Skeletal muscle tissue (tissue), 4 donors: ENCODE results near the gene KDM4C. TPM values are rescaled to one million over a fixed set of nuclear protein-coding genes. Genes with fewer than 3 reads are reported as not detected.

Experiments used
- H3K27ac ChIP-seq: one replicate; pipeline ENCODE4 v1.7.0; 2013; ENCODE audit warnings: mild to moderate bottlenecking, low read depth, low read length, inconsistent platforms
- H3K27me3 ChIP-seq, 3 donors: one replicate each; pipeline ENCODE4 v1.7.0; 2013; ENCODE audit warnings: low read length in 3 of 3; ENCODE audit not compliant: control insufficient read depth in 3 of 3, insufficient read depth in 3 of 3
- H3K36me3 ChIP-seq, 3 donors: one replicate each; pipeline ENCODE4 v1.7.0; 2013; ENCODE audit warnings: low read length in 3 of 3; ENCODE audit not compliant: control insufficient read depth in 3 of 3, insufficient read depth in 3 of 3
- H3K4me1 ChIP-seq, 3 donors: one replicate each; pipeline ENCODE4 v1.7.0; 2013; ENCODE audit warnings: low read length in 3 of 3, mild to moderate bottlenecking in 3 of 3; ENCODE audit not compliant: control insufficient read depth in 3 of 3, insufficient read depth in 3 of 3
- H3K4me3 ChIP-seq, 3 donors: one replicate each; pipeline ENCODE4 v1.7.0; 2013; ENCODE audit warnings: low read length in 3 of 3
- H3K9ac ChIP-seq, 3 donors: one replicate each; pipeline ENCODE4 v1.7.0; 2013; ENCODE audit warnings: low read length in 3 of 3, mild to moderate bottlenecking in 3 of 3, moderate library complexity in 2 of 3, low read depth in 1 of 3
- H3K9me3 ChIP-seq, 3 donors: one replicate each; pipeline ENCODE4 v1.7.0; 2013; ENCODE audit warnings: low read length in 3 of 3; ENCODE audit not compliant: control insufficient read depth in 3 of 3
- total RNA-seq: library from RNA; depleted of rRNA; stranded (reverse); fragments of >200 nt; gene quantifications from one replicate; pipeline ENCODE4 v1.2.3, GENCODE V29; 2014
- donor health status: Osteomylitis.

Gene KDM4C
- total RNA-seq, 1 donor from 2014 or later: 50.1 TPM

DNA sequence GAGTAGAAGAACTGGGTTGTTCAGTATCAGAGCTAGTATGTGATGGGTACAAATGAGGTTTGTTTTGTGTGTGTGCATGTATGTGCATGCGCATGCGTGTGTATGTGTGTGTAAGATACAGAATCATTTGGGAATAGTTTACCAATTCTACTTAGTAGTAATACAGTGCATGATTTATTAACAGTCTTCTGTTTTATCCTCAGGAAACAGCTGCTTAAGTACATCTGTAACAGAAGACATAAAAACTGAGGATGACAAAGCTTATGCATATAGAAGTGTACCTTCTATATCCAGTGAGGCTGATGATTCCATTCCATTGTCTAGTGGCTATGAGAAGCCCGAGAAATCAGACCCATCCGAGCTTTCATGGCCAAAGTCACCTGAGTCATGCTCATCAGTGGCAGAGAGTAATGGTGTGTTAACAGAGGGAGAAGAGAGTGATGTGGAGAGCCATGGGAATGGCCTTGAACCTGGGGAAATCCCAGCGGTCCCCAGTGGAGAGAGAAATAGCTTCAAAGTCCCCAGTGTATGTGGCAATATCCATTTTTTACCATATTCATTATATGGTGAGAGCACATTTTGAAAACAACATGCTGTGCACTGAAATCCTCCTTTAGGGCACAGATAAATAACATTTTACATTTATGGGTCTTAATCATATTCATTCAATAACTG, 228.5 kb downstream of the KDM4C start:
- Histone ChIP-seq H3K9ac (no peak overlapping the region), H3K27ac (no peak overlapping the region), H3K4me3 (no peak overlapping the region), H3K4me1 (no peaks in the 10 kb centered on the region), H3K36me3 (peaks cover 19 to 38% (median 21%) of the 10 kb centered on the region in 3 donors), H3K27me3 (no peaks in the 10 kb centered on the region), H3K9me3 (no peaks in the 10 kb centered on the region)

DNA sequence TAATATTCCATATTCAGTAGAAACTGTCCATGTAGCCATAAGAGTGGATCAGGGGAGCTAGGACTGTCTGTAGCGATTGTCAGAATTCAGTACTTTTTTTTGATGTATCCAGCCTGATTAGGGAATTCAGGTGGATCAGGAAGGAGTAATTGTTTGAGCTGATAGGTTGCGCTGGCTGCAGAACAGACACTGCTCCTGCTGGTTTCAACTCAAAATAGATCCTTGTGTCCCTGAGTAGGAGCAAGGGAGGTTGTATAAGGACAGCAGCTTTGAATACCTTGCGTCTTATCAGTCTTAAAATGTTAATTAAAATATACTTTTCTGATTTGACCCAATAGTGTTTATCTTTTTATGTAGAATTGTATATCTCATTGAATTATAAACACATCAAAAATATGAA, 229.6 kb downstream of the KDM4C start:
- H3K4me1 ChIP-seq: no peaks in the 10 kb centered on the region
- no peak overlapping the region for H3K4me3 ChIP-seq
- H3K27me3 ChIP-seq: no peaks in the 10 kb centered on the region
- H3K9ac ChIP-seq: no peak overlapping the region
- H3K36me3 ChIP-seq: peaks cover 16 to 37% (median 21%) of the 10 kb centered on the region in 3 donors
- no peaks in the 10 kb centered on the region for H3K9me3 ChIP-seq
- no peak overlapping the region for H3K27ac ChIP-seq

DNA sequence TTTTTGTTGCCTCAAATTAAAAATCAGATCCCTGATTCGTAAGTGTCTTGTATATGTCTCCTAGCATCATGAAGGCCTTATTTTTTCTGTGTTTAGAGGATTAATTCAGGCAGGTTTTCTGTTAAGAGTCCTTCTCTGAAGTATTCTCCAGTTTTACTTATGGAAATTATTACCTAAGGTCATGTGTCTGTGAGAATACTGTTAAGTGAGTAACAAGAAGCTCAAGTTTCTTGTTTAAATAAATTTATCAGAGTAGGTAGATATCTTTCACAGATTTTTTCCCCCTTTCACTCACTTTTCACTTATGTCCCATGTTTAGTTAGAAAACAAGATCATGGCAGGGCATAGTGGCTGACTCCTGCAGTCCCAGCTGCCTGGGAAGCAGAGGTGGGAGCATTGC, 233.6 kb downstream of the KDM4C start:
- Histone ChIP-seq H3K27ac (no peak overlapping the region), H3K4me1 (no peaks in the 10 kb centered on the region), H3K9ac (no peak overlapping the region), H3K27me3 (no peaks in the 10 kb centered on the region), H3K4me3 (no peak overlapping the region), H3K36me3 (peaks cover 6 to 33% (median 9%) of the 10 kb centered on the region in 3 donors), H3K9me3 (no peaks in the 10 kb centered on the region)

DNA sequence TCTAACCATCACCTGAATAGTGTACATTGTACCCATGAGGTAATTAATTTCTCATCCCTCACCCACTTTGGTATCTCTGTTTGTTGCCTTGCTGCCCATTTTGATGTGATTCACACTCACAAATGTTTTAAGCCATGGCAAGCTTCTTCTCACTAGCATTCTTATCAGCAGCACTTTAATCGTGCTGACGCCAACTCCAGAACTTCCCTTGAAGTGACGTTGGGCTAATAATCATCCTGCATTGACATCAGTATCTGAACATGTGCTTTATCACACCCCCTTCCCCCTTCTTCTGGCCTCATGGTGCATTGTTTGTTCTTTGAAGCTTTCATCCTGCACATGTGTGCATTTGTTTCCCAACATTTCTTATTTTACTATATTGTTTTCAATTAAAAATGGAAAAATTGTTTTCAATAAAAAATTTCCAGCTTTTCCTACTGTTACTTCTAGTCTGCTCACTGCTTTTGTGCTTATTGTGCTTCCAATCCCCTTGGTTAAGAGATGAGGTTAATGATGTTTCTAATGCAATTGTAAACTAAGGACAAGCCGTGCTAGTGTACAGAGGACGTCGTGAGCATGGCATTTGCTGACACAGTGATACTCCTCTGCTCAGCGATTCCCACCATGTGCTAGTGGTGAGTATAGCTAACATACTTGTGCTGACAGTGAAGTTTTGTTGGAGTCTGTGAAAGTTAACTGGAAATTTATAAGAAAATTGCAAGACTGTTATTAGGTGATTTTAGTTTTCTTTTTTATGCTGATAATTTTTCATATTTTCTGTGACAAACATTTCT, 238.5 kb downstream of the KDM4C start:
- Histone ChIP-seq H3K27me3 (no peaks in the 10 kb centered on the region), H3K36me3 (peaks cover 3 to 15% (median 4%) of the 10 kb centered on the region in 3 donors), H3K9ac (no peak overlapping the region), H3K4me1 (no peaks in the 10 kb centered on the region), H3K9me3 (no peaks in the 10 kb centered on the region), H3K4me3 (no peak overlapping the region), H3K27ac (no peak overlapping the region)

DNA sequence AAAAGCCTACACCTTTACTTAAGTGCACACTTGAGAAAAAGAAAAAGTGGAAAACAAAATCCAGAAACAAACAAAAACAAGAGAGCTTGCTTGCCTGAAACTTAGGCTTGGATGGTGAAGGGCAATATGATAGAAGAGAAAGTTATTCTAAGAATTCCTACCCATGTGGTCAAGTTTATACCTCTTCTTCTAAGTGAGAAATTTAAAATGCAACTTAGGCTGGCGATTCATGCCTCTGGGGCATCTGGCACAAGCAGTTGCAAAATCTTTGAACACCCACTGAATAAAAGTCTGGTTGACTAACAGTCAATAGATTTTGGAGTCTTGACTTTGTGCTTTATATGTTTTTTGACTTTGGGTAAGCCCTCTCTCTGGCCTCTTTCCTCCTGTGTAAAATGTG, 239.6 kb downstream of the KDM4C start:
- H3K4me3 ChIP-seq: no peak overlapping the region
- peaks cover 3 to 15% (median 4%) of the 10 kb centered on the region in 3 donors for H3K36me3 ChIP-seq
- no peak overlapping the region for H3K27ac ChIP-seq
- no peaks in the 10 kb centered on the region for H3K4me1 ChIP-seq
- no peak overlapping the region for H3K9ac ChIP-seq
- no peaks in the 10 kb centered on the region for H3K9me3 ChIP-seq
- H3K27me3 ChIP-seq: no peaks in the 10 kb centered on the region

DNA sequence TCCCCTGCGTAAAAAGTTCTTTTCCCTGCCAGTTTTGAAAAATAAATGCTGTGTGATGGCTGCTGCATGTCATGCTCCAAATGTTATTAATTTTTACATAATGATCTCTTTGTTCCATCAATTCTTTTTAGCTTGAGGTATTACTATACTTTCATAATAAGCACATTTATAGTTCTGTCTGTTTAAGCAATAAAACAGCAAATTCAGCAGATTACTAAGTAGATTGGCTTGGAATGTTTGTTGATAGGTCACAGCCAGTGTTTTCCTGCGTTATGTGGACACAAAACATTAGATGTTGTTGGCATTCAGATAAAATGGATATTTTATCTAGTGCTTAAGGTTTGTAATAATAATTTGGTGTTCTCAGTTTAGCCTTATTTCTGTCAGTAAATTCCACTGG, 242.0 kb downstream of the KDM4C start:
- Histone ChIP-seq H3K9ac (no peak overlapping the region), H3K27me3 (no peaks in the 10 kb centered on the region), H3K4me1 (no peaks in the 10 kb centered on the region), H3K4me3 (no peak overlapping the region), H3K27ac (no peak overlapping the region), H3K9me3 (no peaks in the 10 kb centered on the region), H3K36me3 (peaks cover 0 to 9% (median 5%) of the 10 kb centered on the region in 3 donors)

DNA sequence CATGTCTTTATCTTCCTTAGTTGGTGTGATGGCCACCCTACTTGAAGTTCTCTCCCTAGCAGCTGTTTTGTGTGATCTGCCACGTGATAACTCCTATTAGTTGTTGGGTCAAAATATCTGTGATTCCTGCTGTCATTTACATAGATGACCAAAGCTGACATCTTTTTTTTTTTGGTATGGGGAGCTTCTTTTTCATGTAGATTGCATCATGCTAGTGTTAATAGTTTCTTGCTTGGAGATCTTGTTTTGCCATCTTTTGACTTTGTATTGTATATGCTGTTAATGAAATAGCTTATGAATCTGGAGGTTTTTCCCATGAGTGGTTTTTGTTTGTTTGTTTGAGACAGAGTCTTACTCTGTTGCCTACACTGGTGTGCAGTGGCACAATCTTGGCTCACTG, 243.8 kb downstream of the KDM4C start:
- no peak overlapping the region for H3K4me3 ChIP-seq
- H3K4me1 ChIP-seq: no peaks in the 10 kb centered on the region
- H3K27me3 ChIP-seq: no peaks in the 10 kb centered on the region
- no peaks in the 10 kb centered on the region for H3K9me3 ChIP-seq
- no peak overlapping the region for H3K27ac ChIP-seq
- peaks cover 0 to 2% (median 1%) of the 10 kb centered on the region in 3 donors for H3K36me3 ChIP-seq
- H3K9ac ChIP-seq: no peak overlapping the region

DNA sequence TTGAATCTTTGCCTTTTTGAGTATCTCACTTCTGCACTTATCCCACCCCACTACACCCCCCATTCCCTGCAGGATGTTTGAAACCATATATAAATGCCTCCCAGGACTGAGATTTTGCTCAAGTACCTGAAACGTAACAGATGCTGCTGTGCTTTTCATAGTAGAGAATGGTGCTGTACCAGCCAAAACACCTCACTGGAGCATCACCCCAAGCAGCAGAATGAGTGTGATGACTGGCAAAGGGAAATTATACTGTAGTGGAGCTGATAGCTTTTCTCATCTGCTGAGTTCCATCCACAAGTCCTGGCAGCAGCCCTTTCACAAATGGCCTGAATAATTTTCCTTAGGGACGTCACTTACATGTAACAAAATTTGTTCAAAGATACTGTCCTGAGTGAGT, 246.1 kb downstream of the KDM4C start:
- peaks cover 9 to 11% (median 10%) of the 10 kb centered on the region in 3 donors for H3K36me3 ChIP-seq
- no peaks in the 10 kb centered on the region for H3K27me3 ChIP-seq
- no peaks in the 10 kb centered on the region for H3K4me1 ChIP-seq
- no peak overlapping the region for H3K9ac ChIP-seq
- no peak overlapping the region for H3K4me3 ChIP-seq
- H3K27ac ChIP-seq: no peak overlapping the region
- H3K9me3 ChIP-seq: no peaks in the 10 kb centered on the region

DNA sequence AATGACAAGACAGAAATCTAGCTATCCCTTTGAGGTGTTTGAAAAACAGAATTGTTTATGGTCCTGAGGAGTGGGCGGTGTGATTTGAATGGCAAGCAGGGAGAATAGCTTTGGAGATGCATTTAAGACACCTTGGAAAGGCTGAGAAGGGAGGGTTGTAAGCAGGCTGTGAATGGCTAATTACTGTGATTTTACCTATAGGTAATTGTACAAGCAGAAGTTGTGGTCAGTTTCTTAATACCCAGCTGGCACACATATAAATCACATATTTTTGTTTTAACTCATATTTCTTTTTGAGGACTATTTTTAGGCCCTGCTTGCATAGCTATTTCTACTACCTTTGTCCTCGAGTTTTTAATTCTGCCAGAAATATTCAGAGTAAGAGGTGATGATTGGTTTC, 248.6 kb downstream of the KDM4C start:
- Histone ChIP-seq H3K9me3 (no peaks in the 10 kb centered on the region), H3K4me1 (no peaks in the 10 kb centered on the region), H3K27me3 (no peaks in the 10 kb centered on the region), H3K36me3 (peaks cover 9 to 15% (median 12%) of the 10 kb centered on the region in 3 donors), H3K4me3 (no peak overlapping the region), H3K9ac (no peak overlapping the region), H3K27ac (no peak overlapping the region)

DNA sequence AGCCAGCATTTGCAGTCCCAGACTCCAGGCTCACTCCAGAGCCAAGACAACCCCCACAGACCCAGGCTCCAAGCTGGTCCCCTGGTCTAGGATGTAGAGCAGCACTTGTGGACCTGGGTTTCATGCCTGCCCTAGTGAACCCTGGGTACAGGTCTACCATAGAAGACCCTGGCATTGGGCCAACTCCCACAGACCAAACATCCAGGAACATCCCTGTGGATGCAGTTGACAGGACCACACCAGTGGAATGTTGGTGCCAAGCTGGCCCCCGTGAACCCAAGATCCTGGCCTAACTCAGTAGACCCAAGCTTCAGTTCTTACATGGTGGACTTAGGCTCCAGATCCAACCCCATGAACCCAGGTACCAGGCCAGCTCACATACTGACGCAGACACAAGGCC, 250.6 kb downstream of the KDM4C start:
- Histone ChIP-seq H3K36me3 (peaks cover 9 to 22% (median 21%) of the 10 kb centered on the region in 3 donors), H3K9ac (no peak overlapping the region), H3K27me3 (no peaks in the 10 kb centered on the region), H3K9me3 (no peaks in the 10 kb centered on the region), H3K4me3 (no peak overlapping the region), H3K27ac (no peak overlapping the region), H3K4me1 (no peaks in the 10 kb centered on the region)
